Hepatocyte (in vitro differentiated cells): ENCODE results near the gene CHPT1. TPM values are rescaled to one million over a fixed set of nuclear protein-coding genes. Genes with fewer than 3 reads are reported as not detected.

ENCODE experiments used
- DNase-seq: peaks from one replicate; pipeline ENCODE4 v3.0.0-alpha.2; 2016; ENCODE audit warnings: low spot score
- H2AFZ ChIP-seq: fragments of 200-600 bp; sonication (generic); 2 replicates; pipeline ENCODE4 v1.6.0; 2016; ENCODE audit warnings: antibody characterized with exemption, mild to moderate bottlenecking
- H3K27ac ChIP-seq: fragments of 200-600 bp; sonication (generic); 2 replicates; pipeline ENCODE4 v1.5.1; 2016; ENCODE audit warnings: mild to moderate bottlenecking
- H3K27me3 ChIP-seq: fragments of 200-600 bp; sonication (generic); 2 replicates; pipeline ENCODE4 v1.6.1; 2016
- H3K36me3 ChIP-seq: fragments of 200-600 bp; sonication (generic); replicated peaks from 2 replicates; pipeline ENCODE4 v1.5.1; 2016; ENCODE audit warnings: low read depth; ENCODE audit not compliant: insufficient read depth
- H3K4me1 ChIP-seq: fragments of 200-600 bp; sonication (generic); 2 replicates; pipeline ENCODE4 v1.5.1; 2016; ENCODE audit warnings: mild to moderate bottlenecking, moderate library complexity; ENCODE audit not compliant: insufficient read depth
- H3K4me2 ChIP-seq: fragments of 200-600 bp; sonication (generic); 2 replicates; pipeline ENCODE4 v1.6.0; 2016
- H3K4me3 ChIP-seq: fragments of 200-600 bp; sonication (generic); 2 replicates; pipeline ENCODE4 v1.5.1; 2016; ENCODE audit warnings: mild to moderate bottlenecking
- H3K79me2 ChIP-seq: fragments of 200-600 bp; sonication (generic); 2 replicates; pipeline ENCODE4 v1.6.0; 2017; ENCODE audit warnings: mild to moderate bottlenecking
- H3K9me2 ChIP-seq: fragments of 200-600 bp; sonication (generic); replicated peaks from 2 replicates; pipeline ENCODE4 v1.6.0; 2017; ENCODE audit warnings: mild to moderate bottlenecking; ENCODE audit not compliant: insufficient read depth
- H3K9me3 ChIP-seq: fragments of 200-600 bp; sonication (generic); 2 replicates; pipeline ENCODE4 v1.5.1; 2016; ENCODE audit warnings: low read depth, mild to moderate bottlenecking
- H4K20me1 ChIP-seq: fragments of 200-600 bp; sonication (generic); 2 replicates; pipeline ENCODE4 v1.6.0; 2016; ENCODE audit warnings: mild to moderate bottlenecking; ENCODE audit not compliant: insufficient read depth, poor library complexity, severe bottlenecking
- EZH2 ChIP-seq: fragments of 200-600 bp; sonication (generic); IDR thresholded peaks from 2 replicates; pipeline ENCODE4 v1.6.1; 2016; ENCODE audit warnings: antibody characterized with exemption, mild to moderate bottlenecking, borderline replicate concordance
- EZH2phosphoT487 ChIP-seq: fragments of 200-600 bp; sonication (generic); IDR thresholded peaks from one replicate; pipeline ENCODE4 v1.6.1; 2018; ENCODE audit warnings: antibody characterized with exemption, mild to moderate bottlenecking, low read depth, moderate library complexity; ENCODE audit not compliant: unreplicated experiment, severe bottlenecking
- WGBS: methylation state at CpG from one replicate; pipeline ENCODE4 v1.1.6; 2016; ENCODE audit warnings: low lambda C conversion rate; ENCODE audit errors: missing lambda C conversion rate; 5-methylcytosine and 5-hydroxymethylcytosine counted together
- polyA plus RNA-seq: library from polyadenylated mRNA; unstranded; fragments of >200 nt; fragmentation: Nextera tagmentation; extraction: Ambion mirVana; gene quantifications from 2 replicates; pipeline ENCODE4 v1.2.1, GENCODE V29; 2016
- total RNA-seq: library from RNA; depleted of rRNA; stranded (reverse); fragments of >200 nt; gene quantifications from 2 replicates; pipeline ENCODE4 v1.2.3, GENCODE V29; 2014
- TF ChIP-seq, protein P1 (sequence below): fragments of 200-600 bp; sonication (generic); IDR thresholded peaks from 2 replicates; pipeline ENCODE4 v1.5.1; 2016; ENCODE audit warnings: antibody characterized with exemption, mild to moderate bottlenecking; ENCODE audit not compliant: poor library complexity

Gene CHPT1
- total and polyA plus RNA-seq, 2 experiments from 2014 or later, result 92.3 to 127 TPM

DNA sequence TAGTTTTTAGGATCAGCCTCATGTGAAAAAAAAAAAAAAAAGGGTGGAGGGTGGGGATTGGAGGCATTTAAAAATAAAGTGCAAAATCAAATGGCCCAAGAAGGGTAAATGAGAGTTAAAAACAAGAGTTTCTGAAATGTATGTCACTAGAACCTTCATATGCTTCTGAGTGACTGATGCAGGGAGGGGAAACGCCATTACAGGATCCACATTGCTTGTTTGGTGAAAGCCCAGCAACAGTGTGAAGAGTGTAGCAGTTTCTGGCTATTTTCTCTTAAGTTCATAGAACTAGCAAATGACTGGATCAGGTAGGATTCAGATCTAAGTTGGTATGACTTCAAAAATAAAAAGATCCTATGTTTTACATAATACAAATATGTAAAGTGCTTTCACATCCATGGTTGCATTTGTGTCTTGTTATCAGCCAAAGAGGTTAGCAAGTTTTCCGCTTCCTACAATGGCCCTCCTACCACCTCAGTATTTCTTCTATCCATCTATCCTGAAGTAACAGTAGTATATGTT lies 2.9 kb downstream of the CHPT1 start:
- Histone ChIP-seq H3K9me3 (no peaks in the 10 kb centered on the region), H2AFZ (no peak overlapping the region), H3K36me3 (no peaks in the 10 kb centered on the region), H3K4me1 (peaks cover 21% of the 10 kb centered on the region), H3K9me2 (no peaks in the 10 kb centered on the region), H3K4me2 (peak overlapping the region; percentile 95), H3K4me3 (no peak overlapping the region), H3K27ac (no peak overlapping the region), H3K79me2 (peaks cover 63% of the 10 kb centered on the region), H4K20me1 (peaks cover 26% of the 10 kb centered on the region), H3K27me3 (no peaks in the 10 kb centered on the region)
- no peak for DNase-seq
- WGBS, result 84% methylated on average over 2 of the region's 2 CpGs
- TF ChIP-seq EZH2phosphoT487, result no peak
- TF ChIP-seq, protein P1, sequence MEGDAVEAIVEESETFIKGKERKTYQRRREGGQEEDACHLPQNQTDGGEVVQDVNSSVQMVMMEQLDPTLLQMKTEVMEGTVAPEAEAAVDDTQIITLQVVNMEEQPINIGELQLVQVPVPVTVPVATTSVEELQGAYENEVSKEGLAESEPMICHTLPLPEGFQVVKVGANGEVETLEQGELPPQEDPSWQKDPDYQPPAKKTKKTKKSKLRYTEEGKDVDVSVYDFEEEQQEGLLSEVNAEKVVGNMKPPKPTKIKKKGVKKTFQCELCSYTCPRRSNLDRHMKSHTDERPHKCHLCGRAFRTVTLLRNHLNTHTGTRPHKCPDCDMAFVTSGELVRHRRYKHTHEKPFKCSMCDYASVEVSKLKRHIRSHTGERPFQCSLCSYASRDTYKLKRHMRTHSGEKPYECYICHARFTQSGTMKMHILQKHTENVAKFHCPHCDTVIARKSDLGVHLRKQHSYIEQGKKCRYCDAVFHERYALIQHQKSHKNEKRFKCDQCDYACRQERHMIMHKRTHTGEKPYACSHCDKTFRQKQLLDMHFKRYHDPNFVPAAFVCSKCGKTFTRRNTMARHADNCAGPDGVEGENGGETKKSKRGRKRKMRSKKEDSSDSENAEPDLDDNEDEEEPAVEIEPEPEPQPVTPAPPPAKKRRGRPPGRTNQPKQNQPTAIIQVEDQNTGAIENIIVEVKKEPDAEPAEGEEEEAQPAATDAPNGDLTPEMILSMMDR, result no peak
- TF ChIP-seq EZH2, result no peak

DNA sequence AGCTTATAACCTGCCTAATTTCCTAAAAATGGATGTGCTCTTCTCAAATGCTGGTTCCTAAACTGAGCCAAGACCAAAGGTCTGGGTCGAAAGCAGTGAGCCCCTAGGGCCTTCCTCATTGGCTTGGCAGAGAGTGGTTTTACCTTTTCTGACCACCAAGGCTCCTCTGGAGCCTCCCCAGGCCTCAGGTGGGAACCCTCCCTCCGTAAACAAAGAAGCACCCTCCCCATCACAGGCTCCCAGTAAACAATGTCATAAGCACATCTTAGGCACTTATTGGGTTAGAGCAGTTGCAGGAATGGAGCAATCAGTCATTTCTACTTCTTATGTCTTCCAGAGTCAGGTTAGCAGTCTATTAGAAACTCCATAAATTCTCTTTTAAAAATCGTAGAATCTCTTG lies 6.0 kb downstream of the CHPT1 start:
- H3K4me1 ChIP-seq, result peaks cover 20% of the 10 kb centered on the region
- no peaks in the 10 kb centered on the region for H3K9me2 ChIP-seq
- 70% methylated on average over 3 of the region's 3 CpGs for WGBS
- no peaks in the 10 kb centered on the region for H3K9me3 ChIP-seq
- H3K36me3 ChIP-seq, result no peaks in the 10 kb centered on the region
- no peak for TF ChIP-seq EZH2
- TF ChIP-seq, protein P1, result no peak
- no peak for TF ChIP-seq EZH2phosphoT487
- no peak for DNase-seq
- no peak overlapping the region for H3K27ac ChIP-seq
- peaks cover 41% of the 10 kb centered on the region for H4K20me1 ChIP-seq
- no peak overlapping the region for H3K4me3 ChIP-seq
- no peaks in the 10 kb centered on the region for H3K27me3 ChIP-seq
- H2AFZ ChIP-seq, result no peak overlapping the region
- H3K79me2 ChIP-seq, result peaks cover 85% of the 10 kb centered on the region
- no peak overlapping the region for H3K4me2 ChIP-seq

DNA sequence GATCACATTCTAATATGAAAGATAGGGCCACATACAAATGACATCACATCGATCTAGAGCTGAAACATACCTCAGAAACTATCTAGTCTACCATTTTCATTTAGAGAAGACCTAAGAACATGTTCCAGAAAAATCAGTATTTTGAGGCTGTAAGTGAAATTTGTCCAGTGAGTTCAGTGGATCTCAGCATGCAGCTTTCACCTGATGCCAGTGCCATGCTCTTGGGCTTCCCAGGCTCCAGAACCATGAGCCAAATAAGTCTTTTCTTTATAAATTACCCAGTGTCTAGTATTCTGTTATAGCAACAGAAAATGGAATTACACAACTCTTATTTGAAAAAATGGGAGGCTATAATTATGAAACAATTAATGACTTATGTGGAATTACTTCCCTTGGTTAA lies 9.0 kb downstream of the CHPT1 start:
- no peaks in the 10 kb centered on the region for H3K9me3 ChIP-seq
- peaks cover 17% of the 10 kb centered on the region for H3K4me1 ChIP-seq
- H3K27ac ChIP-seq, result no peak overlapping the region
- H3K4me2 ChIP-seq, result peak overlapping the region; percentile 24
- no peak for TF ChIP-seq EZH2phosphoT487
- TF ChIP-seq, protein P1, result no peak
- no peak for TF ChIP-seq EZH2
- no peaks in the 10 kb centered on the region for H3K36me3 ChIP-seq
- 95% methylated on average over 1 of the region's 1 CpG for WGBS
- H2AFZ ChIP-seq, result no peak overlapping the region
- DNase-seq, result no peak
- H3K4me3 ChIP-seq, result no peak overlapping the region
- no peaks in the 10 kb centered on the region for H3K27me3 ChIP-seq
- H3K79me2 ChIP-seq, result peaks cover 86% of the 10 kb centered on the region
- peaks cover 35% of the 10 kb centered on the region for H4K20me1 ChIP-seq
- no peaks in the 10 kb centered on the region for H3K9me2 ChIP-seq

DNA sequence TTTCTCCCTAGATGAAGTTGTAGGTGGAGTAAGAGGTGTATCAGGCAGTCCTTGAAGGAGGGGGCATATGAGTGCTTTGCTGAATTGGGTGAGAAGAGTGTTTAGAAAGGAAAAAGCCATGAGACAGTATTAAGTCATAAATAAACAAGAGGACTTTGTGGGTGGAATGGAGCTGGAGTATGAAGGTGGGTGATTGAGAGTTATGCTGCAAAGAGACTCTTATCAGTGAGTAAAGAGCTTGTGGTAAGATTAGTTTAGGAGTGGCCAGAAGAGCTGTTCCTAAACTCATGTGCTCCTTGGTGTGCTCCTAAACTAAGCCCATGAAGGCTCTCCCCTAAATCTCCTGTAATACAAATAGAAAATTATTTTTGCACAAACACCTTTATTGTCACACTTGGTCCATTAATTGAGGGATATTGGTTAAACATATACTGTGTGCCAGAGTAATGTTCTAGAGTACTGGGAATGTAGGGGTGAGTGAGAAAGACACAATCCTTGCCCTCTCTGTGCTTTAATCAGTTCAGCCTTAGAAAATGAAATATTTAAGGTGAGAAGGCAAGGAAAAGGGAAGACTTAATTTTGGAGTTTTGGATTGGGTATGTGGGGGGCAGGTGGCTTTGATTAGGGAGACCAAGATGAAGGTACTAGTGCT lies 9.8 kb downstream of the CHPT1 start:
- Histone ChIP-seq H3K9me2 (no peaks in the 10 kb centered on the region), H3K4me2 (peak overlapping the region; percentile 24), H4K20me1 (peaks cover 27% of the 10 kb centered on the region), H3K27me3 (no peaks in the 10 kb centered on the region), H3K9me3 (no peaks in the 10 kb centered on the region), H3K4me1 (peaks cover 17% of the 10 kb centered on the region), H2AFZ (no peak overlapping the region), H3K4me3 (no peak overlapping the region), H3K27ac (peak overlapping the region; percentile 26), H3K79me2 (peaks cover 86% of the 10 kb centered on the region), H3K36me3 (no peaks in the 10 kb centered on the region)
- no peak for DNase-seq
- TF ChIP-seq, protein P1, result no peak
- no peak for TF ChIP-seq EZH2phosphoT487
- TF ChIP-seq EZH2, result no peak
